Activated CD4-positive, alpha-beta memory T cell treated with anti-CD3 and anti-CD28 coated beads, Interleukin-2, amount 10 ng/mL, durations not matched to agents 7 days and 5 days (primary cell): Measurements from ENCODE around the gene PROX1. TPM values are rescaled to one million over a fixed set of nuclear protein-coding genes. Genes with fewer than 3 reads are reported as not detected.

ENCODE experiments used
- CTCF ChIA-PET: fragments of 350-600 bp; sonication (Branson Sonifier 250); formaldehyde crosslinking; loops from one replicate; lab custom pipeline; 2021; ENCODE audit warnings: antibody characterized with exemption, inconsistent platforms; lab: Charles Lee
- POLR2A ChIA-PET: fragments of 350-600 bp; sonication (Branson Sonifier 250); formaldehyde crosslinking; loops from one replicate; lab custom pipeline; 2021; ENCODE audit warnings: antibody characterized with exemption; lab: Charles Lee
- DNase-seq: peaks from one replicate; pipeline ENCODE4 v3.0.0-alpha.2; 2020
- H3K27ac Mint-ChIP-seq: one replicate; pipeline ENCODE4 v1.8.0; 2021; ENCODE audit warnings: mild to moderate bottlenecking, mixed read lengths
- H3K27me3 Mint-ChIP-seq: one replicate; pipeline ENCODE4 v1.8.0; 2021; ENCODE audit warnings: mixed read lengths
- H3K36me3 Mint-ChIP-seq: one replicate; pipeline ENCODE4 v1.8.0; 2021; ENCODE audit warnings: low read depth, mixed read lengths
- H3K4me1 Mint-ChIP-seq: one replicate; pipeline ENCODE4 v1.8.0; 2021; ENCODE audit warnings: mixed read lengths
- H3K4me3 Mint-ChIP-seq: one replicate; pipeline ENCODE4 v1.8.0; 2021; ENCODE audit warnings: mild to moderate bottlenecking, mixed read lengths
- H3K9me3 Mint-ChIP-seq: one replicate; pipeline ENCODE4 v1.8.0; 2021; ENCODE audit warnings: mixed read lengths
- total RNA-seq, 2 experiments: library from RNA; stranded (reverse); gene quantifications; one replicate each; pipeline ENCODE4 v1.2.3, GENCODE V29; 2021

The PROX1 gene
- total RNA-seq, 2 experiments from 2014 or later: 0.08 TPM; not detected in 1

GRCh38 chr1:213984387-213985208 is 3.2 kb upstream of the PROX1 start:
- no peaks in the 10 kb centered on the region for H3K9me3 Mint-ChIP-seq
- H3K27ac Mint-ChIP-seq: no peak overlapping the region
- ChIA-PET CTCF (no interaction called here), POLR2A (no interaction called here)
- peaks cover 23% of the 10 kb centered on the region for H3K4me1 Mint-ChIP-seq
- peaks cover 88% of the 10 kb centered on the region for H3K27me3 Mint-ChIP-seq
- H3K4me3 Mint-ChIP-seq: no peak overlapping the region
- no peak for DNase-seq
- H3K36me3 Mint-ChIP-seq: peaks cover 5% of the 10 kb centered on the region

- no peaks in the 10 kb centered on the region for H3K9me3 Mint-ChIP-seq
- H3K4me1 Mint-ChIP-seq: peaks cover 23% of the 10 kb centered on the region
- peaks cover 92% of the 10 kb centered on the region for H3K27me3 Mint-ChIP-seq
- DNase-seq: no peak
- H3K4me3 Mint-ChIP-seq: no peak overlapping the region
- ChIA-PET CTCF (interaction anchor here (0.7 kb wide), 1 partner anchor 18 kb away, joined by 3 read pairs; no protein-coding TSS in a partner anchor), POLR2A (no interaction called here)
- H3K27ac Mint-ChIP-seq: no peak overlapping the region
- peaks cover 5% of the 10 kb centered on the region for H3K36me3 Mint-ChIP-seq
Observed at GRCh38 chr1:213985209-213986019, 2.4 kb upstream of the PROX1 start.

GRCh38 chr1:213986020-213986924 is 1.5 kb upstream of the PROX1 start:
- DNase-seq: no peak
- Mint-ChIP-seq H3K4me1 (peaks cover 23% of the 10 kb centered on the region), H3K9me3 (no peaks in the 10 kb centered on the region), H3K27ac (peak overlapping the region; percentile 6), H3K4me3 (no peak overlapping the region), H3K27me3 (peaks cover 92% of the 10 kb centered on the region), H3K36me3 (peaks cover 5% of the 10 kb centered on the region)
- POLR2A ChIA-PET: no interaction called here
- CTCF ChIA-PET: interaction anchor here (0.7 kb wide), 1 partner anchor 17 kb away, joined by 3 read pairs; no protein-coding TSS in a partner anchor

- ChIA-PET POLR2A (no interaction called here), CTCF (no interaction called here)
- H3K36me3 Mint-ChIP-seq: peaks cover 2% of the 10 kb centered on the region
- H3K4me3 Mint-ChIP-seq: peak overlapping the region; percentile 57
- no peaks in the 10 kb centered on the region for H3K9me3 Mint-ChIP-seq
- peaks cover 23% of the 10 kb centered on the region for H3K4me1 Mint-ChIP-seq
- H3K27me3 Mint-ChIP-seq: peaks cover 89% of the 10 kb centered on the region
- DNase-seq: no peak
- no peak overlapping the region for H3K27ac Mint-ChIP-seq
Observed at GRCh38 chr1:213986925-213987250, 885 bp upstream of the PROX1 start.

- POLR2A ChIA-PET: no interaction called here
- H3K27ac Mint-ChIP-seq: peak overlapping the region; percentile 9
Observed at GRCh38 chr1:213987422-213987926, 299 bp upstream of the PROX1 start.

GRCh38 chr1:213988507-213989001 is 781 bp downstream of the PROX1 start:
- Mint-ChIP-seq H3K4me3 (peak overlapping the region; percentile 73), H3K27ac (no peak overlapping the region), H3K36me3 (no peaks in the 10 kb centered on the region), H3K9me3 (no peaks in the 10 kb centered on the region), H3K27me3 (peaks cover 82% of the 10 kb centered on the region), H3K4me1 (peaks cover 23% of the 10 kb centered on the region)
- POLR2A ChIA-PET: no interaction called here
- CTCF ChIA-PET: no interaction called here
- DNase-seq: no peak

More at GRCh38 chr1:213987422-213987926, 299 bp upstream of the PROX1 start:
- peak overlapping the region; percentile 73 for H3K4me3 Mint-ChIP-seq
- H3K9me3 Mint-ChIP-seq: no peaks in the 10 kb centered on the region
- DNase-seq: no peak
- peaks cover 23% of the 10 kb centered on the region for H3K4me1 Mint-ChIP-seq
- no peaks in the 10 kb centered on the region for H3K36me3 Mint-ChIP-seq
- peaks cover 85% of the 10 kb centered on the region for H3K27me3 Mint-ChIP-seq
- CTCF ChIA-PET: no interaction called here

GRCh38 chr1:213989002-213989855 is 1.5 kb downstream of the PROX1 start:
- Mint-ChIP-seq H3K36me3 (no peaks in the 10 kb centered on the region), H3K27me3 (peaks cover 76% of the 10 kb centered on the region), H3K27ac (no peak overlapping the region), H3K4me3 (peak overlapping the region; percentile 73), H3K9me3 (no peaks in the 10 kb centered on the region), H3K4me1 (peaks cover 23% of the 10 kb centered on the region)
- DNase-seq: no peak
- CTCF ChIA-PET: no interaction called here
- POLR2A ChIA-PET: no interaction called here

- ChIA-PET POLR2A (no interaction called here), CTCF (no interaction called here)
- Mint-ChIP-seq H3K27ac (no peak overlapping the region), H3K36me3 (no peaks in the 10 kb centered on the region), H3K27me3 (peaks cover 31% of the 10 kb centered on the region), H3K4me3 (no peak overlapping the region), H3K4me1 (peaks cover 5% of the 10 kb centered on the region), H3K9me3 (no peaks in the 10 kb centered on the region)
- no peak for DNase-seq
Observed at GRCh38 chr1:213993929-213994328, 6.2 kb downstream of the PROX1 start.

GRCh38 chr1:213994888-213995287 is 7.1 kb downstream of the PROX1 start:
- Mint-ChIP-seq H3K4me1 (no peaks in the 10 kb centered on the region), H3K9me3 (no peaks in the 10 kb centered on the region), H3K36me3 (no peaks in the 10 kb centered on the region), H3K4me3 (no peak overlapping the region), H3K27ac (no peak overlapping the region), H3K27me3 (peaks cover 21% of the 10 kb centered on the region)
- ChIA-PET CTCF (no interaction called here), POLR2A (no interaction called here)
- no peak for DNase-seq

- H3K9me3 Mint-ChIP-seq: no peaks in the 10 kb centered on the region
- no peak overlapping the region for H3K4me3 Mint-ChIP-seq
- no peak for DNase-seq
- no peaks in the 10 kb centered on the region for H3K36me3 Mint-ChIP-seq
- H3K27me3 Mint-ChIP-seq: peaks cover 15% of the 10 kb centered on the region
- CTCF ChIA-PET: no interaction called here
- POLR2A ChIA-PET: no interaction called here
- no peak overlapping the region for H3K27ac Mint-ChIP-seq
- H3K4me1 Mint-ChIP-seq: no peaks in the 10 kb centered on the region
Observed at GRCh38 chr1:213995603-213996002, 7.8 kb downstream of the PROX1 start.

GRCh38 chr1:213996320-213997037 is 8.7 kb downstream of the PROX1 start:
- peaks cover 8% of the 10 kb centered on the region for H3K27me3 Mint-ChIP-seq
- DNase-seq: no peak

More at GRCh38 chr1:213996320-213997037, 8.7 kb downstream of the PROX1 start:
- CTCF ChIA-PET: no interaction called here
- no peaks in the 10 kb centered on the region for H3K9me3 Mint-ChIP-seq
- H3K36me3 Mint-ChIP-seq: no peaks in the 10 kb centered on the region
- no peaks in the 10 kb centered on the region for H3K4me1 Mint-ChIP-seq
- H3K27ac Mint-ChIP-seq: no peak overlapping the region
- no peak overlapping the region for H3K4me3 Mint-ChIP-seq
- POLR2A ChIA-PET: no interaction called here
